GM12878 (cell line): ENCODE results near the gene URI1.

Source experiments
- CTCF ChIP-seq, 3 experiments: IDR thresholded peaks in 2 of 3; conservative IDR thresholded peaks in 1 of 3; 2 replicates each; pipeline ENCODE4 v1.5.1; 2011; ENCODE audit warnings: low read depth in 3 of 3, low read length in 3 of 3, mild to moderate bottlenecking in 3 of 3, control low read depth in 2 of 3, moderate library complexity in 2 of 3, inconsistent platforms in 1 of 3, mixed read lengths in 1 of 3; ENCODE audit not compliant: control insufficient read depth in 2 of 3, insufficient read depth in 1 of 3; ENCODE audit errors: extremely low read depth in 1 of 3
- GATAD2B ChIP-seq: fragments of 450-650 bp; conservative IDR thresholded peaks from 2 replicates; pipeline ENCODE4 v1.6.1; 2017; ENCODE audit warnings: low read depth, mild to moderate bottlenecking, moderate library complexity
- JUND ChIP-seq: IDR thresholded peaks from 2 replicates; pipeline ENCODE4 v1.6.1; 2012; ENCODE audit warnings: low read depth, mild to moderate bottlenecking, low read length, improper control_type of control experiment, moderate library complexity
- NR2C1 ChIP-seq: fragments of 450-650 bp; IDR thresholded peaks from 2 replicates; pipeline ENCODE4 v1.6.1; 2017; ENCODE audit warnings: antibody characterized with exemption, mild to moderate bottlenecking, moderate library complexity
- POLR2A ChIP-seq: IDR thresholded peaks from 2 replicates; pipeline ENCODE4 v1.6.1; 2011; ENCODE audit warnings: low read depth, mild to moderate bottlenecking, low read length
- POLR2AphosphoS5 ChIP-seq: IDR thresholded peaks from 2 replicates; pipeline ENCODE4 v1.6.1; 2011; ENCODE audit warnings: mild to moderate bottlenecking, low read length, inconsistent platforms
- ZZZ3 ChIP-seq: IDR thresholded peaks from 2 replicates; pipeline ENCODE4 v1.6.1; 2011; ENCODE audit warnings: low read depth; ENCODE audit not compliant: control insufficient read depth, insufficient read length

- no peak for TF ChIP-seq NR2C1
- TF ChIP-seq CTCF (IDR thresholded peaks at IDR 0.05 in 2 of 3, conservative IDR thresholded peaks at IDR 0.05 in 1 of 3; ENCODE audit: control insufficient read depth in 2 of 3, extremely low read depth in 1 of 3, insufficient read depth in 1 of 3, low read depth in 3 of 3, low read length in 3 of 3) = no peak
- TF ChIP-seq JUND = no peak
- TF ChIP-seq ZZZ3 = no peak
- TF ChIP-seq POLR2A = no peak
- TF ChIP-seq GATAD2B = no peak
- TF ChIP-seq POLR2AphosphoS5 = no peak
These were observed 27.9 kb downstream of the URI1 start for GRCh38 chr19:29969891-29970290.
